IPS-NIHi11 (cell line): ENCODE data around the gene AKR1A1.

Experiments
- DNase-seq: peaks from one replicate; pipeline ENCODE4 v3.0.0; 2012; ENCODE audit warnings: mixed read lengths, low spot score

Gene AKR1A1

DNA sequence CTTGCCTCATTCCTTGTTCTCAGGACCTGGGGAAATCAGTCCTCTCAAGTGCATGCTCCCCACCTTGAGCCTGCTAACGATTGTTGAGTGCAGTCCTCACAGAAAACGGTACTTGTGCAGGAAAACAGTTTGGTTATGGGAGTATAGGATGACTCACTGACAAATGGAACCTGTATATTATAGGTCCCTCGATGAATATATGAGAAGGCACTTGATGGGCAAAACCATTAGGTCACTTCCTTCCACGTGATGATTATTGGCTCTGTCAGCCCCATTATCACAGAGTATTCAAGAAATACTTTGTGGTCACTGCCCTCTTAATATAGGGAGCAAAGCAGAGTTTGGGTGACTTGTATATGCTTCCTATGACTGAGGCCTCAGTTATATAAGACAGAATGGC, 67.0 kb downstream of the AKR1A1 start:
- no peak for DNase-seq

DNA sequence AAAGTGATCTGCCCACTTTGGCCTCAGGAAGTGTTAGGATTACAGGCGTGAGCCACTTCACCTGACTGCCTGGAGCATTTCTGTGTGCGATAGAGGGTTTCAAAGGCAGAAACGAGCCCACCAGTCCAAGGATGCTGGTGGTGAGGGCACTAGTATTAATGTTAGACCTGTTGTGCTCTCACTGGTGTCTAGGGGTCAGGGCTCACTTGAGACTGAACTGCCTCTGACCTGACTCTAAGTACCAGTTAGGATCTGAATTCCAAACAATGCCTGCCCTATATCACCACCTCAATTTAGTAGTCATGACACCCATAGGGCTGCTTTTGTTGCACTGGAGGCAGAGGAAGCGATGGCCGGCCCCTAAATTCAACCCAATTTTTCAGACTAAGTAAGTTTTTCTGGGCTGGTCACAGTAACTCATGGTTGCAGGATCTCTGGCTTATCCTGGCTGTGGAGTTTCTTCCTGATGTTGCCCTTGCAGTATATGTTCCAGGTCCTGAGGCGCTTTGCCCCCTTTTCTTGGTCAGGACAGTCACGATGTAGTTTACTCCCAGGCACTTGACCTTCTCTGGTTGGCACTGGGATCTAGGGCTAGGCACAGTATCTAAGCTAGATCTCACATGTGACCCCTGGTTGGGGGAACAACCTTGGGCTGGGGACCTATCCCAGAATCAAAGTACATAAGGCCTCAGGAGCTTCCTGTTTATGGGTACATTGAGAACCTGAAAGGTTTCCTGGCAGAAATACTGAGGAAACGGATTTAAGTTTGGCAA, 68.7 kb downstream of the AKR1A1 start:
- DNase-seq = peak; percentile 19
